Stomach (tissue), 4 donors: Measurements from ENCODE around the gene USP40.

Source experiments
- EP300 ChIP-seq: sonication (generic); formaldehyde crosslinking; IDR thresholded peaks from one replicate; pipeline ENCODE4 v1.6.1; 2017; ENCODE audit warnings: antibody characterized with exemption
- POLR2A ChIP-seq, 4 donors: fragments of 450-650 bp; IDR thresholded peaks; one replicate each; pipeline ENCODE4 v1.6.1; 2016; ENCODE audit warnings: antibody characterized with exemption in 4 of 4, control low read depth in 2 of 4, mild to moderate bottlenecking in 1 of 4, moderate library complexity in 1 of 4
- POLR2AphosphoS5 ChIP-seq, 3 donors: sonication (generic); formaldehyde crosslinking; IDR thresholded peaks; one replicate each; pipeline ENCODE4 v1.6.1; 2016; ENCODE audit warnings: antibody characterized with exemption in 3 of 3
- TF ChIP-seq, protein P1 (sequence below), 7 experiments: fragments of 450-650 bp in 4 of 7; fragments of 200-600 bp in 3 of 7; sonication (generic) in 3 of 7; IDR thresholded peaks; one replicate each; pipeline ENCODE4 v1.5.1; 2016 to 2019; ENCODE audit warnings: antibody characterized with exemption in 7 of 7, control low read depth in 2 of 7, mild to moderate bottlenecking in 1 of 7

DNA sequence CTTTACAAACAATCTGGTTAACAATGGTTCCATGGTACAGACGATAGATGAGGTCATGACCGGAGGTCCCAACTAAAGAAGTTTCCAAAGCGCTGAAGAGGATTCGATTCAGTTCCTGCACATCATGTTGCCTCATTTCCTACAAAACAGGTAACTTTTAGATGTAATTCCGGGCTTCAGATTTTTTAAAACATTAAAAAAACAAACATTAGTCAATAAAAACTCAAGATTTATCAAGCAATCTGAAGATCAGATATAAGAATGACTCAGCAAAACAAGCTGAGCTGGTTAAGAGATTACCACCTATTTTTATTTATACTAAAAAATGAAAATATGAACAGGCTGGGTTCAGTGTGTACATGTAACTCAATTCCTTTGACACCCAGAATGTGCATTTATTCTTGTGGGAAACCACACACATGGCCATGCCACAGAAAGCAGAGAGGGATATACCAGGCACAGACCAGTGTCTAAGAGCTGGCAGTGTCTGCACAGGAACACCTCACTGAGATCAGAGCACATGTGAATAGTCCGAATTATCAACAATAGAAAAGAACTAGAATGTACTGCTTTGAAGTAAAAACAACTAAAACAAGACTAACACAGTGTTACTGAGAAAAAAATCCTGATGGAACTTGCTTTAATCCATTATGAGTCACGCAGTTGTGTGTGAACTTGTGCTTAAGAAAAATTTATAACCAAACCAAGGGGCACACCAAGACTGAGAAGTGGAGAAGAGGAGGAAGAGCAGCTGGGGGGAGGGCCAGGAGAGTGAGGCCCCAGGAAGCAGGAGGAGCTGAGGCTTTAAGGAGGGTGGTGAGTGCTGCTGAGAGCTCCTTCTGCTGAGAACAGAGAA, 9.5 kb downstream of the USP40 start:
- TF ChIP-seq POLR2A (IDR thresholded peaks at IDR 0.05) (no peak), POLR2AphosphoS5 (IDR thresholded peaks at IDR 0.05) (no peak), EP300 (no peak)
- TF ChIP-seq, protein P1, sequence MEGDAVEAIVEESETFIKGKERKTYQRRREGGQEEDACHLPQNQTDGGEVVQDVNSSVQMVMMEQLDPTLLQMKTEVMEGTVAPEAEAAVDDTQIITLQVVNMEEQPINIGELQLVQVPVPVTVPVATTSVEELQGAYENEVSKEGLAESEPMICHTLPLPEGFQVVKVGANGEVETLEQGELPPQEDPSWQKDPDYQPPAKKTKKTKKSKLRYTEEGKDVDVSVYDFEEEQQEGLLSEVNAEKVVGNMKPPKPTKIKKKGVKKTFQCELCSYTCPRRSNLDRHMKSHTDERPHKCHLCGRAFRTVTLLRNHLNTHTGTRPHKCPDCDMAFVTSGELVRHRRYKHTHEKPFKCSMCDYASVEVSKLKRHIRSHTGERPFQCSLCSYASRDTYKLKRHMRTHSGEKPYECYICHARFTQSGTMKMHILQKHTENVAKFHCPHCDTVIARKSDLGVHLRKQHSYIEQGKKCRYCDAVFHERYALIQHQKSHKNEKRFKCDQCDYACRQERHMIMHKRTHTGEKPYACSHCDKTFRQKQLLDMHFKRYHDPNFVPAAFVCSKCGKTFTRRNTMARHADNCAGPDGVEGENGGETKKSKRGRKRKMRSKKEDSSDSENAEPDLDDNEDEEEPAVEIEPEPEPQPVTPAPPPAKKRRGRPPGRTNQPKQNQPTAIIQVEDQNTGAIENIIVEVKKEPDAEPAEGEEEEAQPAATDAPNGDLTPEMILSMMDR (IDR thresholded peaks at IDR 0.05) = no peak
